Tongue (tissue), 2 donors: ENCODE data around the gene MACROH2A2. TPM values are rescaled to one million over a fixed set of nuclear protein-coding genes. Genes with fewer than 3 reads are reported as not detected.
A peak's percentile ranks its signal among the peaks of the same experiment; 100 is the strongest.
"Not testable (repeated sequence)": the region's sequence is repeated elsewhere in the genome, so short reads cannot be mapped to it uniquely, and the experiment has no call there.

Experiments
- DNase-seq: peaks from one replicate; pipeline ENCODE4 v3.0.0-alpha.2; 2015
- total RNA-seq: library from RNA; depleted of rRNA; stranded (reverse); fragments of >200 nt; gene quantifications from one replicate; pipeline ENCODE4 v1.2.3, GENCODE V29; 2014

Gene MACROH2A2
- total RNA-seq = 18.9 TPM

DNA sequence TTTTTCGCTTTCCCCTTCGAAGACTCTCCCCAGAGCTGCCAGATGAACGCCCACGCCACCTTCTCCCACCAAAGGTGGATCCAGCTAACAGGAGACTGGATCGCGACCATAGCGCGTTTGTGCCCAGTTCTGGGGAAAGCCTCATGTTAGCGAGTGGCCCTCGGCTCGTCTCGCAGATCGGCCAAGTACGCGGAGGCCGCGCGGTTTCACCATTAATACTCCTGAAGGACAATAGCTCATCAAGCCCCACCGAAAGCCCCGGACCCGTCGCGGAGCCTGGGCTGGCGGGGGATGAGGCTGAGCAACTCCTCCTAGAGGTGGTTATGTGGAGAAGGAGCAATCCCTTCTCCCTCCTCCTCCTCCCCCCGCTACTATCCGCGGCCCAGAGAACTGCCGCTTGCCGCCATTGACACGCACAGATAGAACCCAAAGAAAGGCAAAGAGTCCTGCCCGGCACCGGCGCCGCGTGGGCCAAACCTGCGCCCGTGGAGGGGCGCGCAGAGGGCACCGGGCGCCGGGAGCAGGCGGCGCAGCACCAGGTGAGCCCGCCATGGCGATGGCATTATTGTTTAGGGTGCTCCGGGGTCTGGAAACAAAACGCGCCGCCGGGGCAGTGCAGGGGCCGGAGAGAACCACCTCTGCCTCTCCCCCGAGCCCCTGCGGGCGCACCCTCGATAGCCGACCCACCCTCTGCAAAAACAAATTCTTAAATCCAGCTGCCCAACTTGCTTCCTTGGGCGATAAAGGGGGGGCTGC is at the start of gene MACROH2A2:
Gene MACROH2A2, plus strand, starts transcription at position 385 of the 756 bp plus-strand sequence. CDS start 22,813 bp downstream, outside the sequence.
- DNase-seq = peak; percentile 91

DNA sequence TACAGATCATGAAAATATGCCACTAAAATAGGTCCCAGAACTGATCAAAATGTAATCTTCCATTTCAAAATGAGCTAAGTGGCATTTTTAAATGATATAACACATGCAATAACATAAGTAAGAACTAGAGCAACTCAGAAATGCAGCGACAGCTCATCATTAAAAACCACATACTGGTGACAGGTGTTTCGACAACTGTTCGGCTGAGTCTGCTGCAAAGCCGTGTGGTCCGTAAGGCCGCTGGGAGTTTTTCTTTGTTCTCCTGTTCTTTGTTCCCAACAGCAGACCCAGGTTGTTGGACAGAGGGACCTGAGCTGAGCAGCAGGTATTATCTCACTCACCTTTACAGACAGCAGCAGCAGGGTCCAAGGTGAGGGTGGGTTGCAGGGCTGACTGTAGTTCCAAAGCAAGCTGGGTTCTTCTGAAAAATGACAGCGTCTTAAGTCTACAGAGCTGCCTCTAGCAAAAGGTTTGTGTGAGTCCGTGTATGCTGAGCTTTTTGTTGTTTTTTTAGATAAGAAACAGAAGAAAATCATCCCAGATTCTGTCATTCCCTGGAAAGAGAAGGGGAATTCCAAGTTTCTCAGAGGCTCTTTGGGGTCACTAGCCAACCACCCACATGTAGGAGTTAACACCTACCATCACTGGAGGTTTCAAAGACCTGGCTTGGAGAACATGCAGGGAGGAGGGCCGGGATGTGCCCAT is 45.4 kb upstream of the MACROH2A2 start:
- peak; percentile 43 for DNase-seq

DNA sequence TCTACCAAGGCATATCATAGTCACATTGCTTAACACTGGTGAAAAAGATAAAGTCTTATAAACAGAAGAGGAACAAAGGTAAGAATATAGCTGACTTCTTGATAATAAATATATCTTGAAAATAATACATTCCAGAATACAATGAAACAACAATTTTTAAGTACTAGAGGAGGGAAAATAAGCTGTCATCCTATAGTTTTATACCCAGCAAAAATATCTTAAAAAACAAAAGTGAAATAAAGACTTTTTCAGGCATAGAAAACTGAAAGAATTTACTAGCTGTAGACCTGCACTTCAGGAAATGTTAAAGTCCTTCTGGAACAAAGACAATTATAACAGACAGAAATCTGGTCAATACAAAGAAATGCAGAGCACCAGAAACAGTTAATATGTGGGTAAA is 21.4 kb upstream of the MACROH2A2 start:
- DNase-seq = no peak

DNA sequence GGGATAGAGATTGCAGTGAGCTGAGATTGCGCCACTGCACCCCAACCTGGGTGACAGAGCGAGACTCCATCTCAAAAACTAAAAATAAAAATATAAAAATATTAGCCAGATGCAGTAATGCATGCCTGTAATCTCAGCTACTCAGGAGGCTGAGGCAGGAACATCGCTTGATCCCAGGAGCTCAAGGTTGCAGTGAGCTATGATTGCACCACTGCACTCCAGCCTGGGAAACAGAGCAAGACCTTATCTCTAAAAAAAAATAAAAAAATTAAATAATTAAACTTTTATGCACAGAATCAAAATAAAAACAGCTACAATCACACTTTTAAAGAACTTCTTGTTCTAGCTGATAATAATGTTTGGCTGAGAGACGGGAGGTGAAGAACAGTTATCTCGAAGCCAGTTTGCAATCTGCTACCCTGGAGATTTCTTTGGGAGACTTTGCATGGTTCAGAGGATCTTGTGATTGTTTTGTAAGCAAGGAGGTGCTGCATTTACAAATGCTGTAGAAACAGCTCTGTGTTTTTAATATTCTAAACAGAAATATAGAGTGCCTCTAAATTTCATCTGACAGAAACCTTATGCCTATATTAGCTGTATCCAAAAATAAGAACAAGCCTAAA is 19.9 kb upstream of the MACROH2A2 start:
- DNase-seq = no peak

DNA sequence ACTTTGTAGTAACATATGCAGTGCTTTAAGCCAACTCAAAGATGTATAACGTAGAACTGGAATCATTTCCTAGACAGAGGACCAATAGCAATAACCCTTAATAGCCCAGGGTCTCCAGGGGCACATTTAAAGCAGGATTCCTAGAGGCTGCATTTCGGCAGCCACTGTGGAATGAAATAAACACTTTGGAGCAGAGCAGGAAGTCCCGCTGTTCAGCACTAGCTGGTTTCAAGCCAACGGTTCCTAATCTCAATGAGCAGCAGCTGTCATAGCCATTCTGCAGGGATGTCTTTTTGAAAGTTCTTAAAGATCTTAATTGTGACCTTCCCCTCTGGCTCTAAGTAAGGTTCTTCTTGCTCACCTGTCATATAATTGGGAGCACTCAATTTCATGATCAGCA is 18.4 kb upstream of the MACROH2A2 start:
- peak; percentile 50 for DNase-seq

DNA sequence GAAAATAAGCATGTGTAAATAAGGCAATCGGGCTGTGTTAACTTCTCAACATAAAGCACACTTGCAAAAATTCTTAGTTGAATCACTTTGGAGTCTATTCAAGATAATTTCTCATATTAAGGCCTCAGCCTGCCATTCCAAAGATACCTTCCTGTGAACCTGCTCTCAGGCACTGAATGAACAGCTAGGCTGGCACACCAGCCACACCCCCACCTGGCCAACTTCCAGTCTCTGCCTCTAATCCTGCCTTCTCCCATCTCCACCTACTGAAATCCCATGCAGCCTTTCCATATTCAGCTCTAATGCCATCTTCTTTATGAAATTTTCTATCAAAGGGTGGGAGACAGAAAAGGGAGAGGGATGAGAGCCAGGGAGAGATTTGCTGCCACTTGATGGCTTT is 17.1 kb upstream of the MACROH2A2 start:
- DNase-seq = no peak

DNA sequence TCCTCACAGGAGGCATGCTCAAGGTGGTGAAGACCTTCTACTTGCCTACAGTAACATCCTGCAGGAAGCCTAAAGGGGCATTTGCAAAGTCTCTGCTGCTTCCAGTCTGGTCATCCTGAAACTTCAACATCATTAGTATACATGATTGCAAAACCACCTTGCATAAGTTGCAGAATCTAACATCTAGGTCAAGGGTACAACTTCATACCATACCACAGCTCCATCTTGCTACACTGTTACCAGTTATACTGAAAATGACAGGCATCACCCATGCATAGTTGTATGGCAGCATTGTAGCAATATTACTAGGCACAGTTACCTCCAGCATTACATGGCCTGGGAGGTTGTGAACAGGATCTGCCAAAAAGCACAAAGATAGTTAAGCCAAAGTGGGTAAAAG is 13.7 kb upstream of the MACROH2A2 start:
- no peak for DNase-seq

DNA sequence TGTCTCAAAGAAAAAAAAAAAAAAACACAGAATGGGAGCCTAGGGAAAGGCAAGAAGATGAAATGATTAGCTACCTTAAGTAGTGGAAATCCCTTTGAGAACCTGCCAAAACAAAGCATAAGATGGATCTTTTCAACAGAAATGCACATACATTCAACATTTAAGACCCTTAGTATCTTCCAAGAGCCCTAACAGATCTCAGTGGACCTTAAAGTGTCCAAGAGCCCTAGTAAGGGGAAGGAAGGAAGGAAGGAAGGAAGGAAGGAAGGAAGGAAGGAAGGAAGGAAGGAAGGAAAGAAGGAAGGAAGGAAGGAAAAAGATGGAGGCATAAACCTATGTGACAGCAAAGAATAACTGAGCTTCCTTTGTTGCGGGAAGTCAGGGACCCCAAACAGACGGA is 11.6 kb upstream of the MACROH2A2 start:
- DNase-seq = no peak

DNA sequence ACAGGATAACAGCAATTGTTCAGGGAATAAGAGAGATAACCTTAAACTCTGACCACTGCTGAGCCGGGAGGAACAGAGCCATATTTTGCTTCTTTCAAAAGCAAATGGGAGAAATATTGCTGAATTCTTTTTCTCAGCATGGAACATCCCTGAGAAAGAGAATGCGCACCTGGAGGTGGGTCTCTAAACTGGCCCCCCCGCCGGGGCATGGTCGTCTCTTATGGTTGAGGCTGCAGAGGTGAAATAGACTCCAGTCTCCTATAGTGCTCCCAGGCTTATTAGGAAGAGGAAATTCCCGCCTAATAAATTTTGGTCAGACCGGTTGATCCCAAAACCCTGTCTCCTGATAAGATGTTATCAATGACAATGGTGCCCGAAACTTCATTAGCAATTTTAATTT is 10.9 kb upstream of the MACROH2A2 start:
- not testable (repeated sequence) for DNase-seq

DNA sequence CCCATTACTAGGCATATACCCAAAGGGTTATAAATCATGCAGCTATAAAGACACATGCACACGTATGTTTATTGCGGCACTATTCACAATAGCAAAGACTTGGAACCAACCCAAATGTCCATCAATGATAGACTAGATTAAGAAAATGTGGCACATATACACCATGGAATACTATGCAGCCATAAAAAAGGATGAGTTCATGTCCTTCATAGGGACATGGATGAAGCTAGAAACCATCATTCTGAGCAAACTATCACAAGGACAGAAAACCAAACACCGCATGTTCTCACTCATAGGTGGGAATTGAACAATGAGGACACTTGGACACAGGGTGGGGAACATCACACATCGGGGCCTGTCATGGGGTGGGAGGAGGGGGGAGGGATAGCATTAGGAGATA is 5.6 kb upstream of the MACROH2A2 start:
- DNase-seq = not testable (repeated sequence)

DNA sequence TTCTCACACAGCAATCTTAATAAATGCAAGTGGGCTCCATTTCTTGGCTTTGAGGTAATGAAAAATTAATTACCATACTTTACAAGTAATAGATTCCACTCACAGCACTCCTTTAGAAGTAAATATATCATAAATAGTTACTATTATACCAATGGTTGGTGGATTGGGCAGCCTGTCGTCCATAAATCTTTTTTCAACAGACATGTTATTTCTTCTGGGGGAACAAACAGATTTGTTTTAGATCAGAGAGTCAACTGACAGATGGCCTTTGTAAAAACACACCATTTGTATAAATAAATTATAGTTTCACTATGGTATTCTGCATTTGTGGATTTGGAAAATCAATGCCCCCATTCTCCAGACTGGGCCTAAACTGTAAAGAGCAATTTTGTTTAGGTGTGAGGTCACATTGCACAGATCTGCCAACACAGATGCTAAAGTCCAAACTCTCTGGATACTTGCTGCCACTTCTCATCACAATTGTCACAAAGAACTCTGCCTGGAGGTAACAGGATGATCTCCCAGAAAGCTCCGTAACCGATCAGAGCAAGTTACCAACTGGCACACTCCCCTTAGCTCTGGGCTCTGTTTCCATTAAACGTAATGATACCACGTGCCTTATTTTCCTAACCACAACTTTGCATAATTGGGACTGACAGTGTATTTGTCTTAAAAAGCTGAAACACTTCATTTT is 4.5 kb upstream of the MACROH2A2 start:
- no peak for DNase-seq

DNA sequence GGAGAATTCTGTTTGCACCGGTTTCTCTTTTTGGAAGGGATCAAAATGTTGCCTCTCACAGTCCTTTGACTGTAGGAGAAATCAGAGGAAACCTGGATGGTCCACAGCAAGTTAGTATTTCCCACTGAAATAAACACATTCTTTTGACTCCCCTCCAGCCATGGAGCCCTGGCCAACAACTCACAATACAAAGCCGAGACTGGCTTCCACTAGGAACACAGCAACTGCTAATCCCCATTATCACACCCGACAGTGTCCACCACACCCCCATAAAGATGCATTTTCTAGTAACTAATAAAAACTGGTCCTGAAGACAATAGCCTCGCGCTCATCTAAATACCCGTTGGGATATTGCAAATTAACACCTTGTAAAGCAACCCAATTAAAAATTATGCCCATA is 798 bp upstream of the MACROH2A2 start:
- peak; percentile 29 for DNase-seq

DNA sequence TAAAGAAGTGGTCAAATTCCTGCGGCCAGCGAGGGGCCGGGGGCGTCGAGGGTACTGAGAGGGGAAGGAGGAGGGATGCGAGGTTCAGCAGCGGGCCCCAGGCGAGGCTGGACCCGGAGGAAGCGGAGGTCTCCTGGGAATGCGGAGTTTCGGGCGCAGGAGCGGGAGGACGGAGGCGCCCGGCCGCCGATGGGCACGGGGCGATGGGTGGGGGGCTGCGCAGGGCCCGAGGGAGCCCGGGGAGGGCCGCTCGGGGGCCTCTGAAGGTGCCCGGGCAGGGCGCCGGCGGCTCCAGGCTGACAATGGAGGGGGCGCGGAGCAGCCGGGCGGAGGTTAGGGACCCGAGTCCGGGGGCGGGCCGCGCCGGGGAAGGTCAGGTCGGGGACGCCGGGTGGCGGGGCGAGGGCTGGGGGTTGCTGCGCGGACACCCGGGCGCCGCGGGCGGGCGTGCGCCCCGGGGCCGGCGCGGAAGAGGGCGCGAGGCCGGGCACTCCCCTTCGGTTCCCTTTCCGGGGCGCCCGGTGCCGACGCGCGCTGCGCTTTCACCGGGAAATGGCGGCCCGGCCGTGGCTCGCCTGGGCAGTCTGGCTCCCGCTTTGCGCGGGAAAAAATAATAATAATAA is 683 bp downstream of the MACROH2A2 start:
- peak; percentile 41 for DNase-seq

DNA sequence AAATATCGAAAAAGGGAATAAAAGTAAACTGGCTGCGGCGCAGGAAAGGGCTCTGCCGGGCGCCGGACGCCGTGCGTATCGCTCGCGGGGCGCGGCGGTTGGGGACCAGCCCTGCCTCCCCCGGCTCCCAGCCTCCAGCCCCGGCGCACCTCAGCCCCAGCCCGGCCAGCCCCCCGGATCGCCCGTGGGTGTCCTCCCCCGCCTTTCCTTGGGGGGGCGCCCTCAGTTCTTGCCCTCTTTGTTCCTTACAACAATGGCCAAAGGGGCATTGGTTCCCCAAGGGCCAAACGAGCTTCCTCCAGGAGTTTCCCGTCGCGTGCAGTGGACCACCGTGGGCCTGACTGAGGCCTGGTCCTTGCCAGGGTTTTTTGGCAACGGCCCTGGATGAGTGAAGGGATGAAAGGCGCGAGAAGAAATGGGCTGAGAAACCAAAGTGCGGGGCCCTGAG is 1.2 kb downstream of the MACROH2A2 start:
- peak; percentile 48 for DNase-seq

DNA sequence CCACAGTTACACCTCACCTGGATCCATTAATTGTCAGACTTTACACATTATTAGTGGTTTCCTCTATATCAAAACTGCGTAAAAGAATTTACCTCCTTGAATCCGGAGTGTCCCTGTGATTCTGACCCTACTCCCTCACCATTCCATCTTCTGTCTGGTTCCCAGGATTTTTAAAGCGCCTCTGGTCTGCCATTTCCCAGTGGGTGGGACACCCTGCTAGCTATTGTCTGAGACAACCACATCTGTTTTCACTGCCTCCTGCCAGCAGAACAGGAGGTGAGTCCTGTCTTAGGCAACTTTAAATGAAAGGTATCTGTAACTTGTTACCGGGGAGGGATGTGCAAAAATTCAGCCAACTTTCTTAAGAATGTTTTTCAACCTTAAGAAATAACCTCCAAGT is 2.3 kb downstream of the MACROH2A2 start:
- DNase-seq = no peak

DNA sequence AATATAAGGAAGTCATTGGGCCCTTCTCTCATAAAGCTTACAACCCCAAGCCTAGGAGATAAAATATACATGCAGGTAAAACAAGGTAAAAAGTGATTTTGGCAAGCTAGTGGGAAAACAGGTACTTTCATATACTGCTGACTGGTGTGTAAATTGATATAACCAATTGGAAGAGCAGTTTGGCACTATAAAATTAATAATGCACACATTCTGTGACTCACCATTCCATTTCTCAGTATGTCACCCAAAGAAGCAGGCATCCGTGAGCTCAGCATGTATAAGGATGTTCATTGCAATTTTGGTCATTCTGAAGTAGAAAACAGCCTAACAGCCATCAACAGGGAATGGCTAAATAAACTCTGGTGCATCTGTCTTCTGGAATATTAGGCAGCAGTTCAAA is 2.9 kb downstream of the MACROH2A2 start:
- no peak for DNase-seq

DNA sequence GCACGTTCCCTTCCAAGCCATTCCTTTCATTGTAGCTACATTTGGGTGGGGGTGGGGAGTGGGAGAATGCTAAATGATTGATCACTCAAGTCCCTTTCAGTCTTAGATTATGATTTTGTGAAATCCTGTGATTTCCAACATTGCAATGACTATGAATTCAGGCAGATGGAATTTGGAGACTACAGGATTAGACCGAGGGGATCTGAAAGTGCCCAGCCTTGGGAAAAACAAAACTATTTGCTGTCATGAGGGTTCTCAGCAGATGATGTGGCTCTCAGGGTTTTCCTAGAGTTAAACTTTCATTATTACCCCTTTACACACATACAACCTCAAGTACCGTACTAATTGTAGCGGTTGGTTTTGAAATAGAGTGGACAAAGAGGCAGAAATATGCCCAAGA is 4.7 kb downstream of the MACROH2A2 start:
- DNase-seq = no peak

DNA sequence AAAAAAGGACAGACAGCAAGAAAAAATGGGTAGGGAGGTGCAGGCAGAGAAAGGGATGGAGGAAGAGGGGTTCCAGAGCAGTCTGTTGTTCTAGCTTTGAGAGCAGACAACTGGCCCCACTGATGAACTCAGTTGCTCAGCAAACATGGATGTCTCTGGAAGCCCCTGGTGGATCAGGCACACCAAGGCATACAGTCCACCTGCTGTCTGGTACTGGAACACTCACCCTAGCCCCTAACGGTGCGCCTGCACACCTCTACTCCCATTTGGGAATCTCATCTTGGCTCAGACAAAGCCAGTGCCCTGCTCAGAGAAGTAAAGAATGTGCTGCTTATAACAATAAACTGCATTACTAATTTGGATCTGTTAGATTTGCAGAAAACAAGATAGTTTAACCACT is 7.7 kb downstream of the MACROH2A2 start:
- DNase-seq = no peak

DNA sequence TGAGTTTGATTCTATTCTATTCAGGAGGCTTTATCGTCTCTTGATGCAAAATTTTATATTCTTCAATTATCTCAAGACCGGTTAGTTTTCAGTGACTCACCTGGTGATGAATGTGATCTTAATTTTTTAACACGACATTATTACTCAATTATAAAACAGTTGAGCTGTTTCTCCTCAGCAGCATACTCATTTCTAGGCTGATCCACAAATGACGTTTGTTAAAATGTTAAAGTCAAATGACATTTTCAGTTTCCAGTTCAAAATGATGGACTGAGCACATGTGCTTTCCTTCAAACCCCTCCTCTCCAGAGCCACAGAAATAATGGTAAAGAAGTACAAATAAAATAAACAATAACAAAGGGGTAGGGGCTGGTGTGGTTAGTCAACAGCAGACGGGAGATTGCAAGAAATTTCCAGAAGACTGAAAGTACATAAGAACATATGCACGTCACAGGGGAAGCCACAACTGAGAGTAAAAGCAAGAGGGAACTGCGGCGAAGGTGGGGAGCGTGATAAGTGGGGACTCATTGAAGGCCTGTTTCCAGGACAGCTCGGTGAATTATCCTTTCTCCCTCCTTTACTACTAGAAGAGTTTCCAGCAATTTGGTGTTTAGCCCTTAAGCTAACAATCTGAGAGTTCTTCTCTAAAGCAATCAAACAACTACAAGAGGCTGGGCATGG is 10.9 kb downstream of the MACROH2A2 start:
- DNase-seq = no peak

DNA sequence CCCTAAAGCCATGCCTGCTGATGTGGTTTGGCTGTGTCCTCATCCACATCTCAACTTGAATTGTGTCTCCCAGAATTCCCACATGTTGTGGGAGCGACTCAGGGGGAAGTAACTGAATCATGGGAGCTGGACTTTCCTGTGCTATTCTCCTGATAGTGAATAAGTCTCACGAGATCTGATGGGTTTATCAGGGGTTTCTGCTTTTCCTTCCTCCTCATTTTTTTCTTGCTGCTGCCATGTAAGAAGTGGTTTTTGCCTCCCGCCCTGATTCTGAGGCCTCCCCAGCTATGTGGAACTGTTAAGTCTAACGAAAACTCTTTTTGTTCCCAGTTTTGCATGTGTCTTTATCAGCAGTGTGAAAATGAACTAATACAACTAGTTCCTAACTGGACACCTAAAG is 11.8 kb downstream of the MACROH2A2 start:
- no peak for DNase-seq

DNA sequence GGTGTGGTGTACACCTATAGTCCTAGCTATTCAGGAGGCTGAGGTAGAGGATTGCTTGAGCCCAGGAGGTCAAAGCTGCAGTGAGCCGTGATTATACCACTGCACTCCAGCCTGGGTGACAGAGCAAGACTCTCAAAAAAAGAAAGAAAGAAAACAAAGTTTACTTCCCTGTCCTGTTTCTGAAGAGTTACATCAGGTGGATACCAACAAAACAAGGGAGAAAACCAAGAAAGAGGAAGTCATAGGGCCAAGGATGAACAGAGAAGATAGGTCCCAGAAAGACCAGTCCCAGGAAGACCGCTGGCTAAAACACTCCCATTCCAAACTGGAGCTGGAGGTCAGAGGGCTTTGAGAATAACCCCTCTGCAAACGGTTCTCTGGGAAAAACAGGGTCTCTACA is 13.5 kb downstream of the MACROH2A2 start:
- DNase-seq = no peak

DNA sequence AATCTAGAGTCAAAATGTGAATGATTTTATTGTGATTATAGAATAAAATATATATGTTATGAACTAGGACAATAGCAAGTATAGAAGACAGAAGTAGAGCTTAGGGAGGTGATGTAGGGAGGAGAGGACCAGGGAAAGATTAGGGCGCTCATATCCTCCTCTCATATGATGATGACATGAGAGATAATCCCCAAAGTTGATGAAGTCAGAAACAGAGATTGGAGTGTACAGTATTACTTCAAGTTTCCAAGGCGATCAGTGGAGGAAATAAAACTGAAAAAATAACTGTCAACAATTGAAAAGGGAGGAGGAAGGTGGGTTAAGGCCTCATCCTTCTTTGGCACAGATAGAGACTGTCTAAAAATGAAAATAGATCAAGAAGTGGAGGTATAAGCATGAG is 14.9 kb downstream of the MACROH2A2 start:
- DNase-seq = no peak
